ENCODE measurements around the gene CATSPERZ.

The CATSPERZ gene

GRCh38 chr11:64343767-64344559, 43.8 kb downstream of the CATSPERZ start:
- Histone ChIP-seq H3K27ac (ENCODE audit: low read depth, low read length) (no peak overlapping the region), H3K36me3 (ENCODE audit: insufficient read depth, low read length) (no peaks in the 10 kb centered on the region), H3K4me1 (ENCODE audit: insufficient read depth, low read length) (peaks cover 12% of the 10 kb centered on the region), H3K9ac (ENCODE audit: low read length) (no peak overlapping the region), H3K4me3 (ENCODE audit: low read depth in 1 of 2, low read length in 2 of 2) (no peak overlapping the region), H3K27me3 (ENCODE audit: control insufficient read depth in 1 of 2, insufficient read depth in 2 of 2, low read length in 2 of 2) (no peaks in the 10 kb centered on the region), H3K9me3 (ENCODE audit: low read length) (no peaks in the 10 kb centered on the region)

GRCh38 chr11:64344787-64345186, 44.6 kb downstream of the CATSPERZ start:
- Histone ChIP-seq H3K27ac (ENCODE audit: low read depth, low read length) (no peak overlapping the region), H3K27me3 (ENCODE audit: control insufficient read depth in 1 of 2, insufficient read depth in 2 of 2, low read length in 2 of 2) (no peaks in the 10 kb centered on the region), H3K9me3 (ENCODE audit: low read length) (no peaks in the 10 kb centered on the region), H3K9ac (ENCODE audit: low read length) (no peak overlapping the region), H3K36me3 (ENCODE audit: insufficient read depth, low read length) (no peaks in the 10 kb centered on the region), H3K4me1 (ENCODE audit: insufficient read depth, low read length) (peaks cover 12% of the 10 kb centered on the region), H3K4me3 (ENCODE audit: low read depth in 1 of 2, low read length in 2 of 2) (no peak overlapping the region)

GRCh38 chr11:64347193-64347867, 47.2 kb downstream of the CATSPERZ start:
- Histone ChIP-seq H3K27me3 (ENCODE audit: control insufficient read depth in 1 of 2, insufficient read depth in 2 of 2, low read length in 2 of 2) (no peaks in the 10 kb centered on the region), H3K36me3 (ENCODE audit: insufficient read depth, low read length) (no peaks in the 10 kb centered on the region), H3K9me3 (ENCODE audit: low read length) (no peaks in the 10 kb centered on the region), H3K27ac (ENCODE audit: low read depth, low read length) (no peak overlapping the region), H3K4me3 (ENCODE audit: low read depth in 1 of 2, low read length in 2 of 2) (no peak overlapping the region), H3K4me1 (ENCODE audit: insufficient read depth, low read length) (peaks cover 5% of the 10 kb centered on the region), H3K9ac (ENCODE audit: low read length) (no peak overlapping the region)

- Histone ChIP-seq H3K4me1 (ENCODE audit: insufficient read depth, low read length) (no peaks in the 10 kb centered on the region), H3K36me3 (ENCODE audit: insufficient read depth, low read length) (no peaks in the 10 kb centered on the region), H3K9ac (ENCODE audit: low read length) (no peak overlapping the region), H3K9me3 (ENCODE audit: low read length) (no peaks in the 10 kb centered on the region), H3K4me3 (ENCODE audit: low read depth in 1 of 2, low read length in 2 of 2) (no peak overlapping the region), H3K27ac (ENCODE audit: low read depth, low read length) (no peak overlapping the region), H3K27me3 (ENCODE audit: control insufficient read depth in 1 of 2, insufficient read depth in 2 of 2, low read length in 2 of 2) (no peaks in the 10 kb centered on the region)
These were observed 48.3 kb downstream of the CATSPERZ start for GRCh38 chr11:64348383-64349024.

- H3K27ac ChIP-seq (ENCODE audit: low read depth, low read length), result no peak overlapping the region
- no peaks in the 10 kb centered on the region for H3K4me1 ChIP-seq (ENCODE audit: insufficient read depth, low read length)
- no peaks in the 10 kb centered on the region for H3K9me3 ChIP-seq (ENCODE audit: low read length)
- no peak overlapping the region for H3K9ac ChIP-seq (ENCODE audit: low read length)
- H3K27me3 ChIP-seq (ENCODE audit: control insufficient read depth in 1 of 2, insufficient read depth in 2 of 2, low read length in 2 of 2), result no peaks in the 10 kb centered on the region
- H3K36me3 ChIP-seq (ENCODE audit: insufficient read depth, low read length), result no peaks in the 10 kb centered on the region
- no peak overlapping the region for H3K4me3 ChIP-seq (ENCODE audit: low read depth in 1 of 2, low read length in 2 of 2)
These were observed 48.8 kb downstream of the CATSPERZ start for GRCh38 chr11:64349025-64349387.

GRCh38 chr11:64349404-64349803, 49.2 kb downstream of the CATSPERZ start:
- no peak overlapping the region for H3K9ac ChIP-seq (ENCODE audit: low read length)
- no peaks in the 10 kb centered on the region for H3K27me3 ChIP-seq (ENCODE audit: control insufficient read depth in 1 of 2, insufficient read depth in 2 of 2, low read length in 2 of 2)
- no peaks in the 10 kb centered on the region for H3K4me1 ChIP-seq (ENCODE audit: insufficient read depth, low read length)
- no peak overlapping the region for H3K4me3 ChIP-seq (ENCODE audit: low read depth in 1 of 2, low read length in 2 of 2)
- no peaks in the 10 kb centered on the region for H3K9me3 ChIP-seq (ENCODE audit: low read length)
- H3K36me3 ChIP-seq (ENCODE audit: insufficient read depth, low read length), result no peaks in the 10 kb centered on the region
- H3K27ac ChIP-seq (ENCODE audit: low read depth, low read length), result no peak overlapping the region

GRCh38 chr11:64351136-64351631, 51.0 kb downstream of the CATSPERZ start:
- Histone ChIP-seq H3K27me3 (ENCODE audit: control insufficient read depth in 1 of 2, insufficient read depth in 2 of 2, low read length in 2 of 2) (no peaks in the 10 kb centered on the region), H3K27ac (ENCODE audit: low read depth, low read length) (no peak overlapping the region), H3K9ac (ENCODE audit: low read length) (no peak overlapping the region), H3K36me3 (ENCODE audit: insufficient read depth, low read length) (no peaks in the 10 kb centered on the region), H3K4me3 (ENCODE audit: low read depth in 1 of 2, low read length in 2 of 2) (no peak overlapping the region), H3K9me3 (ENCODE audit: low read length) (no peaks in the 10 kb centered on the region), H3K4me1 (ENCODE audit: insufficient read depth, low read length) (peaks cover 4% of the 10 kb centered on the region)

- no peak overlapping the region for H3K27ac ChIP-seq (ENCODE audit: low read depth, low read length)
- H3K9ac ChIP-seq (ENCODE audit: low read length), result no peak overlapping the region
- H3K4me1 ChIP-seq (ENCODE audit: insufficient read depth, low read length), result peaks cover 4% of the 10 kb centered on the region
- no peak overlapping the region for H3K4me3 ChIP-seq (ENCODE audit: low read depth in 1 of 2, low read length in 2 of 2)
- no peaks in the 10 kb centered on the region for H3K27me3 ChIP-seq (ENCODE audit: control insufficient read depth in 1 of 2, insufficient read depth in 2 of 2, low read length in 2 of 2)
- H3K36me3 ChIP-seq (ENCODE audit: insufficient read depth, low read length), result no peaks in the 10 kb centered on the region
- H3K9me3 ChIP-seq (ENCODE audit: low read length), result no peaks in the 10 kb centered on the region
These were observed 52.2 kb downstream of the CATSPERZ start for GRCh38 chr11:64352099-64352994.

GRCh38 chr11:64352995-64353714, 53.0 kb downstream of the CATSPERZ start:
- Histone ChIP-seq H3K9me3 (ENCODE audit: low read length) (no peaks in the 10 kb centered on the region), H3K4me3 (ENCODE audit: low read depth in 1 of 2, low read length in 2 of 2) (no peak overlapping the region), H3K36me3 (ENCODE audit: insufficient read depth, low read length) (no peaks in the 10 kb centered on the region), H3K27ac (ENCODE audit: low read depth, low read length) (no peak overlapping the region), H3K27me3 (ENCODE audit: control insufficient read depth in 1 of 2, insufficient read depth in 2 of 2, low read length in 2 of 2) (no peaks in the 10 kb centered on the region), H3K9ac (ENCODE audit: low read length) (no peak overlapping the region), H3K4me1 (ENCODE audit: insufficient read depth, low read length) (peaks cover 8% of the 10 kb centered on the region)

- Histone ChIP-seq H3K4me3 (ENCODE audit: low read depth in 1 of 2, low read length in 2 of 2) (no peak overlapping the region), H3K36me3 (ENCODE audit: insufficient read depth, low read length) (no peaks in the 10 kb centered on the region), H3K9me3 (ENCODE audit: low read length) (no peaks in the 10 kb centered on the region), H3K4me1 (ENCODE audit: insufficient read depth, low read length) (peaks cover 13% of the 10 kb centered on the region), H3K9ac (ENCODE audit: low read length) (no peak overlapping the region), H3K27ac (ENCODE audit: low read depth, low read length) (no peak overlapping the region), H3K27me3 (ENCODE audit: control insufficient read depth in 1 of 2, insufficient read depth in 2 of 2, low read length in 2 of 2) (no peaks in the 10 kb centered on the region)
These were observed 53.8 kb downstream of the CATSPERZ start for GRCh38 chr11:64353715-64354506.
